ENCODE data around the gene IGFBP3. TPM values are rescaled to one million over a fixed set of nuclear protein-coding genes. Genes with fewer than 3 reads are reported as not detected.

IGFBP3 gene
- total and polyA plus RNA-seq, 9 of the 15 experiments (the other 6 are each of a cell fraction or from before 2014, with no cell fraction given) = 0.08 to 0.22 (median 0.10) TPM; not detected in 5

DNA sequence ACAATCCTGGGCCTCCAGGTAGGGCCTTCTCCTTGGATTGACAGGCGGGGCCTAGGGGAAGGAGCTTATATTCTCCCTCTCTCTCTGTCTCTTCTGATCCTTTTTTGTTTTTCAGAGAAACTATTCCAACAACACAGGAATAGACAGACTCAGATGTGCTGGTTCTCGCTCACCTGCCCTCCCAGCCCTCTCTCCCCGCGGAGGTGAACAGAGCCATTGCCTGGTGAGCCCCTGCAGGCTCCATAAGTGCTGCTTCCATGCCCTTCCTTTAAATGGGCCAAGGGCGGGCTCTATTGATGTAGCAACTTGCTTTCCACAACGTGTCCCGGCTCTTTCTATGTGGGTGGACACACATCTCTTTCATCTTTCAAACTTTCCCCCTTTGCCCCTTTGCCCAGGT lies 47.2 kb upstream of the IGFBP3 start:
- H3K9me3 ChIP-seq (replicated peaks; ENCODE audit: control insufficient read depth, insufficient read depth, low read depth, low read length) = no peaks in the 10 kb centered on the region
- FAIRE-seq = no peak
- no peaks in the 10 kb centered on the region for H3K36me3 ChIP-seq (ENCODE audit: control insufficient read depth, insufficient read depth, low read length)
- H3K27ac ChIP-seq (ENCODE audit: extremely low read depth, low read depth, low read length) = no peak overlapping the region
- no peak for ATAC-seq
- DNase-seq (ENCODE audit: extremely low read depth in 1 of 4, low spot score in 3 of 4) = no peak
- in situ Hi-C loops (cut with MboI) (no loop called here), intact Hi-C loops (cut with micrococcal nuclease) (no loop called here)
- no peaks in the 10 kb centered on the region for H3K4me1 ChIP-seq (replicated peaks in 1 of 2; ENCODE audit: control insufficient read depth in 2 of 2, insufficient read depth in 2 of 2, low read length in 2 of 2)
- H3K9me1 ChIP-seq (ENCODE audit: control insufficient read depth, insufficient read depth, low read length) = no peaks in the 10 kb centered on the region
- no peak overlapping the region for H3K4me3 ChIP-seq
- no peak overlapping the region for H2AFZ ChIP-seq (ENCODE audit: low read depth, low read length)
- BruUV-seq (replicated peaks) = no TSS peak
- no peaks in the 10 kb centered on the region for H4K20me1 ChIP-seq (replicated peaks; ENCODE audit: control insufficient read depth, insufficient read depth, low read length)
- WGBS (ENCODE audit: insufficient coverage, low coverage, missing lambda C conversion rate) = 0% methylated on average over 7 of the region's 7 CpGs
- no peaks in the 10 kb centered on the region for H3K27me3 ChIP-seq (ENCODE audit: control insufficient read depth in 2 of 2, insufficient read depth in 2 of 2, low read length in 2 of 2)
- CTCF ChIA-PET (ENCODE audit: low intra/inter-chr PET ratio) = no interaction called here
- H3K79me2 ChIP-seq (ENCODE audit: control insufficient read depth, insufficient read depth, low read length) = no peaks in the 10 kb centered on the region
- no peak overlapping the region for H3K9ac ChIP-seq (ENCODE audit: insufficient read depth in 1 of 2, low read depth in 2 of 2, low read length in 2 of 2)
- no peak for TF ChIP-seq TBP (optimal IDR thresholded peaks at IDR 0.05; ENCODE audit: low read depth, low read length)
- no peak for TF ChIP-seq TBL1XR1 (IDR thresholded peaks at IDR 0.05; ENCODE audit: low read length in 2 of 2)
- no peak for TF ChIP-seq MIER1 (IDR thresholded peaks at IDR 0.05; ENCODE audit: low read depth)
- no peak for TF ChIP-seq SNAPC5 (CRISPR knock-in tag; IDR thresholded peaks at IDR 0.05)
- TF ChIP-seq SRSF7 (optimal IDR thresholded peaks at IDR 0.05; ENCODE audit: low read depth, low read length) = no peak
- no peak for TF ChIP-seq NCOA4 (IDR thresholded peaks at IDR 0.05; ENCODE audit: partially characterized antibody)
- TF ChIP-seq SETDB1 (IDR thresholded peaks at IDR 0.05; ENCODE audit: low read length) = no peak
- TF ChIP-seq ZNF766 (CRISPR knock-in tag; conservative IDR thresholded peaks at IDR 0.05) = no peak
- no peak for TF ChIP-seq FOXK2 (conservative IDR thresholded peaks at IDR 0.05 in 1 of 2, IDR thresholded peaks at IDR 0.05 in 1 of 2; ENCODE audit: low read depth in 2 of 2)
- TF ChIP-seq MCM2 (IDR thresholded peaks at IDR 0.05; ENCODE audit: low read depth) = no peak
- TF ChIP-seq PCBP2 (IDR thresholded peaks at IDR 0.05; ENCODE audit: low read depth, low read length, poor library complexity, severe bottlenecking) = no peak
- POLR2A ChIA-PET = no interaction called here
- H3K4me2 ChIP-seq (ENCODE audit: insufficient read depth, low read length) = no peak overlapping the region
